Mammary epithelial cell (primary cell): ENCODE data around the gene HAVCR1.
"Not testable (repeated sequence)": the region's sequence is repeated elsewhere in the genome, so short reads cannot be mapped to it uniquely, and the experiment has no call there.

Source experiments
- EZH2 ChIP-seq: IDR thresholded peaks from 2 replicates; pipeline ENCODE4 v1.6.1; 2012; ENCODE audit warnings: low read length, inconsistent platforms, borderline replicate concordance
- TF ChIP-seq, protein P1 (sequence below), 2 donors: IDR thresholded peaks in 1 of 2; conservative IDR thresholded peaks in 1 of 2; 2 replicates each; pipeline ENCODE4 v1.5.1; 2011 to 2012; ENCODE audit warnings: inconsistent platforms in 2 of 2, low read length in 2 of 2, mild to moderate bottlenecking in 2 of 2, control low read depth in 1 of 2, low read depth in 1 of 2; ENCODE audit not compliant: insufficient read depth in 1 of 2; ENCODE audit errors: extremely low read depth in 1 of 2

- TF ChIP-seq, protein P1, sequence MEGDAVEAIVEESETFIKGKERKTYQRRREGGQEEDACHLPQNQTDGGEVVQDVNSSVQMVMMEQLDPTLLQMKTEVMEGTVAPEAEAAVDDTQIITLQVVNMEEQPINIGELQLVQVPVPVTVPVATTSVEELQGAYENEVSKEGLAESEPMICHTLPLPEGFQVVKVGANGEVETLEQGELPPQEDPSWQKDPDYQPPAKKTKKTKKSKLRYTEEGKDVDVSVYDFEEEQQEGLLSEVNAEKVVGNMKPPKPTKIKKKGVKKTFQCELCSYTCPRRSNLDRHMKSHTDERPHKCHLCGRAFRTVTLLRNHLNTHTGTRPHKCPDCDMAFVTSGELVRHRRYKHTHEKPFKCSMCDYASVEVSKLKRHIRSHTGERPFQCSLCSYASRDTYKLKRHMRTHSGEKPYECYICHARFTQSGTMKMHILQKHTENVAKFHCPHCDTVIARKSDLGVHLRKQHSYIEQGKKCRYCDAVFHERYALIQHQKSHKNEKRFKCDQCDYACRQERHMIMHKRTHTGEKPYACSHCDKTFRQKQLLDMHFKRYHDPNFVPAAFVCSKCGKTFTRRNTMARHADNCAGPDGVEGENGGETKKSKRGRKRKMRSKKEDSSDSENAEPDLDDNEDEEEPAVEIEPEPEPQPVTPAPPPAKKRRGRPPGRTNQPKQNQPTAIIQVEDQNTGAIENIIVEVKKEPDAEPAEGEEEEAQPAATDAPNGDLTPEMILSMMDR (conservative IDR thresholded peaks at IDR 0.05 in 1 of 2, IDR thresholded peaks at IDR 0.05 in 1 of 2; ENCODE audit: extremely low read depth in 1 of 2, insufficient read depth in 1 of 2, low read depth in 1 of 2, low read length in 2 of 2) = not testable (repeated sequence)
- not testable (repeated sequence) for TF ChIP-seq EZH2
Observed at GRCh38 chr5:157056848-157057247, 2.1 kb downstream of the HAVCR1 start.
